Kidney epithelial cell (primary cell): ENCODE results near the gene APC2. TPM values are rescaled to one million over a fixed set of nuclear protein-coding genes. Genes with fewer than 3 reads are reported as not detected.
"Not testable (repeated sequence)": the region's sequence is repeated elsewhere in the genome, so short reads cannot be mapped to it uniquely, and the experiment has no call there.

Experiments used
- DNase-seq: peaks from one replicate; pipeline ENCODE4 v3.0.0-alpha.2; 2010; ENCODE audit warnings: low read depth
- H3K27me3 ChIP-seq: 2 replicates; pipeline ENCODE4 v1.6.0; 2011; ENCODE audit warnings: low read length; ENCODE audit not compliant: control insufficient read depth, insufficient read depth
- H3K36me3 ChIP-seq: 2 replicates; pipeline ENCODE4 v1.5.1; 2011; ENCODE audit warnings: low read length; ENCODE audit not compliant: control insufficient read depth, insufficient read depth
- H3K4me3 ChIP-seq: 2 replicates; pipeline ENCODE4 v1.5.1; 2011; ENCODE audit warnings: low read depth, mild to moderate bottlenecking, control low read depth, low read length
- CTCF ChIP-seq: IDR thresholded peaks from 2 replicates; pipeline ENCODE4 v1.5.1; 2011; ENCODE audit warnings: mild to moderate bottlenecking, moderate library complexity, low read length, control low read depth, inconsistent platforms; ENCODE audit not compliant: insufficient read depth, poor library complexity, severe bottlenecking
- total RNA-seq: library from RNA; depleted of rRNA; stranded (reverse); fragments of >200 nt; gene quantifications from 2 replicates; pipeline ENCODE4 v1.2.3, GENCODE V29; 2015

The APC2 gene
- total RNA-seq, 1 donor from 2014 or later = not detected

GRCh38 chr19:1495051-1495798 is 45.3 kb downstream of the APC2 start:
- Histone ChIP-seq H3K4me3 (no peak overlapping the region), H3K27me3 (peaks cover 28% of the 10 kb centered on the region), H3K36me3 (no peaks in the 10 kb centered on the region)
- DNase-seq = no peak
- no peak for TF ChIP-seq CTCF

DNA sequence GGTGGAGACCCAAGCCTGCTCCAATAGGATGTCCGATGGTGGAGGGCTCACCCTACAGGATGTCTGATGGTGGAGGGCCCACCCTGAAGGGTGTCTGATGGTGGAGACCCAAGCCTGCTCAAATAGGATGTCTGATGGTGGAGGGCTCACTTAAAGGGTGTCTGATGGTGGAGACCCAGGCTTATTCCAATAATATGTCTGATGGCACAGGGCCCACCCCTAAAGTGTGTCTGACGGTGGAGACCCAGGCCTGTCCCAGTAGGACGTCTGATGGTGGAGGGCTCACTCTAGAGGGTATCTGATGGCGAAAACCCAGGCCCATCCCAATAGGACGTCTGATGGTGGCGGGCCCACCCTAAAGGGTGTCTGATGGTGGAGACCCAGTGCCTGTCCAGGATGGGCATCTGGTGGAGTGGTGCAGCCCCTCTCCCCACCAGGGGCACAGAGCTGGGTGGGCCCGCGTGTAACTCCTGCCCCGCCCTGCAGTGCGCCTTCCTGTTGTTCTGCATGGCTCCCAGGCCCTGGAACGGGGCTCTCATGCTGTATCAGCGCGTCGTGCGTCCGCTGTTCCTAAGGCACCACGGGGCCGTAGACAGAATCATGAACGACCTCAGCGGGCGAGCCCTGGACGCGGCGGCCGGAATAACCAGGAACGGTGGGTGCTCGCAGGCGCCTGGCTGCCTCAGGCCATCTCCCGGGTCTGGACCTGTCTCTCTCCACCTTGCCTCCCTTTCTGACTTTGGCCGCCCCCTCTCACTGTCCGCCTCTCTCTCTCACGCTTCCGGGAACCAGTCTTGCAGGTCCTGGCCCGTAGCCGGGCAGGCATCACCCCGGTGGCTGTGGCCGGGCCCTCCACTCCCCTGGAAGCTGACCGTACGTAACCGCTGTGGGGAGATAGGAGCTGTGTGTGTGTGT is 46.1 kb downstream of the APC2 start:
- Histone ChIP-seq H3K36me3 (no peaks in the 10 kb centered on the region), H3K27me3 (peaks cover 28% of the 10 kb centered on the region), H3K4me3 (no peak overlapping the region)
- no peak for DNase-seq
- TF ChIP-seq CTCF = no peak

DNA sequence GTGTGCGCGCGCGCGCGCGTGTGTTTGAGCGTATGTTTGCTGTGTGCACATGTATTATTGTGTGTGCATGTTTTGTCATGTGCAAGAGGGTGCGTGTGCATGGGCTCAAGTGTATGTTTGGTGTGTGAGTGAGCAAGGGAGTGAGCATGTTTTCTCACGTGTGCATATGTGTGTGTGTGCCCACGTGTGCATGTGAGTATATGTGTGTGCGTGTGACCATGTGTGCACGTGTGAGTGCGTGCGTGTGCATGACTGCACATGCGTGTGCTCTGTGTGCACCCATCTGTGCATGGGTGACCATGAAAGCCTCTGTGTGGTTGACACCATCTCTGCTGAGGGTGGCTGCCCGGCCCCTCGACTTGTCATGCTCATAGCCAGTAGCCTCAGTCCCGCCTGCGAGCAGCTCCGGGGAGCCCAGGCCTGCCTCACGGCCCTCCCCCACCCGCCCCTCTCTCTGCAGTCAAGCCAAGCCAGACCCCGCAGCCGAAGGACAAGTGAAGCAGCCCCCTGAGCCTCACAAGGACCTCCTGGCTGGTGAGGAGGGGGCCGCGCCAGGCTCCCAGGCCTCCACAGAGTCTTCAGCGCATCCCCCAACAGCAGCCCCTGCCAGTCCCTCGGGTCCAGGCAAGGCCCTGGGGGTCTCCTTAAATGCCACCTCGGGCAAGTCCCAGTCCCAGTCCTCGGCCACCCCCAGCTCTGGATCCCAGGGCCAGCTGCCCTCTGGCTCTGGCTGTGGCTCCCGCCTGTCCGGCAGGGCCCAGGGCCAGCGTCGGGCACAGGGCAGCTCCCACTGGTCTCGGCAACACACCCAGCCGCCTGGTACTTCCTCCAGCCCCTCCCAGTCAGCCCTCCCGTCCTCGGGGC is 47.0 kb downstream of the APC2 start:
- TF ChIP-seq CTCF = no peak
- no peak for DNase-seq
- H3K36me3 ChIP-seq = no peaks in the 10 kb centered on the region
- H3K4me3 ChIP-seq = no peak overlapping the region
- H3K27me3 ChIP-seq = peaks cover 21% of the 10 kb centered on the region

DNA sequence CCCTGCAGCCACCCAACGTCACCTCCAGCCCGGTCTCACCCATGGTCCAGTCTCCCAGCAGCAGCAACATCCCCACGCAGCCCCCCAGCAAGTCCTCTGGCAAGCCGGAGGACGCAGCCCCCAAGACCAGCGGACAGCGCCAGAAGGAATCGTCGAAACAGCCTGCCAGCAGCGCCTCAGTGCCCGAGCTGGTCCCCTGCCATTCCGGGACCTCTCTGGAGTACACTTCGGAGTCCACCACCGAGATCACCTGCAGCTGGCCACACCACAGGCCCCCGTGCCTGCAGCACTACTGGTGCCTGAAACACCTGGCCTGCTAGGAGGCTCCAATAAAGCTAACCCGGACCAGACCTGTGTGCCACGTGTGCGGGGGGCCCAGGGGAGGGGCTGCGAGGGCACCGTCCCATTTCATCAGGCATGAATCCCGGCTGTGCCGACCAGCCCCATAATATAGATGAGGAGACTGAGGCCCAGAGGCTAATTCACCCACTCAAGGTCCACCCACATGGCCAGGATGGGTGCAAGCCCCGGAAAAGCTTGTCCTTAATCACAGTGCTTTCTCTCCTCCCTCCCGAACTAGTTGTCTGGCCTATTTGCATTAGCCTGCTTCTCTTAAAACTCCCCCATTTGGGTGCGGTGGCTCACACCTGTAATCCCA is 47.8 kb downstream of the APC2 start:
- H3K4me3 ChIP-seq = no peak overlapping the region
- no peak for TF ChIP-seq CTCF
- no peaks in the 10 kb centered on the region for H3K36me3 ChIP-seq
- DNase-seq = no peak
- peaks cover 20% of the 10 kb centered on the region for H3K27me3 ChIP-seq

GRCh38 chr19:1499231-1499630 is 49.3 kb downstream of the APC2 start:
- not testable (repeated sequence) for DNase-seq, H3K4me3 ChIP-seq, H3K36me3 ChIP-seq
- peaks cover 33% of the 10 kb centered on the region for H3K27me3 ChIP-seq

GRCh38 chr19:1501200-1501595 is 51.3 kb downstream of the APC2 start:
- no peak for DNase-seq
- Histone ChIP-seq H3K27me3 (peaks cover 38% of the 10 kb centered on the region), H3K36me3 (no peaks in the 10 kb centered on the region), H3K4me3 (no peak overlapping the region)
- TF ChIP-seq CTCF = no peak
